ENCODE measurements around the gene GPR157.

The GPR157 gene

GRCh38 chr1:9128520-9129265 is at the start of gene GPR157:
Gene GPR157, minus strand, starts transcription at chr1:9129102. Its CDS starts 75 bp downstream, at chr1:9129027.
- no peak for TF ChIP-seq CTCF (IDR thresholded peaks at IDR 0.05)
- Histone ChIP-seq H3K4me1 (ENCODE audit: control insufficient read depth in 1 of 2, insufficient read depth in 1 of 2, low read depth in 1 of 2, low read length in 1 of 2) (peaks cover 34 to 36% of the 10 kb centered on the region in 2 experiments), H3K27ac (peak within 1 kb of the TSS; percentile 73), H3K9me3 (no peaks in the 10 kb centered on the region), H3K36me3 (no peaks in the 10 kb centered on the region), H3K27me3 (peaks cover 14% of the 10 kb centered on the region), H3K4me3 (ENCODE audit: low read depth in 1 of 2, low read length in 1 of 2) (peak within 1 kb of the TSS; percentile 79 to 86)

- no peak overlapping the region for H3K4me3 ChIP-seq (ENCODE audit: low read depth in 1 of 2, low read length in 1 of 2)
Observed at GRCh38 chr1:9174762-9175161, 45.9 kb upstream of the GPR157 start.

GRCh38 chr1:9174243-9174642 is 45.3 kb upstream of the GPR157 start:
- no peaks in the 10 kb centered on the region for H3K9me3 ChIP-seq
- no peak for TF ChIP-seq CTCF (IDR thresholded peaks at IDR 0.05)
- H3K27me3 ChIP-seq = no peaks in the 10 kb centered on the region
- no peak overlapping the region for H3K27ac ChIP-seq
- H3K4me3 ChIP-seq (ENCODE audit: low read depth in 1 of 2, low read length in 1 of 2) = no peak overlapping the region
- no peaks in the 10 kb centered on the region for H3K4me1 ChIP-seq (ENCODE audit: control insufficient read depth in 1 of 2, insufficient read depth in 1 of 2, low read depth in 1 of 2, low read length in 1 of 2)
- no peaks in the 10 kb centered on the region for H3K36me3 ChIP-seq

More at GRCh38 chr1:9174762-9175161, 45.9 kb upstream of the GPR157 start:
- TF ChIP-seq CTCF (IDR thresholded peaks at IDR 0.05) = no peak
- Histone ChIP-seq H3K4me1 (ENCODE audit: control insufficient read depth in 1 of 2, insufficient read depth in 1 of 2, low read depth in 1 of 2, low read length in 1 of 2) (peaks cover 2% of the 10 kb centered on the region in 2 experiments), H3K27ac (no peak overlapping the region), H3K27me3 (peaks cover 2% of the 10 kb centered on the region), H3K9me3 (no peaks in the 10 kb centered on the region), H3K36me3 (no peaks in the 10 kb centered on the region)

DNA sequence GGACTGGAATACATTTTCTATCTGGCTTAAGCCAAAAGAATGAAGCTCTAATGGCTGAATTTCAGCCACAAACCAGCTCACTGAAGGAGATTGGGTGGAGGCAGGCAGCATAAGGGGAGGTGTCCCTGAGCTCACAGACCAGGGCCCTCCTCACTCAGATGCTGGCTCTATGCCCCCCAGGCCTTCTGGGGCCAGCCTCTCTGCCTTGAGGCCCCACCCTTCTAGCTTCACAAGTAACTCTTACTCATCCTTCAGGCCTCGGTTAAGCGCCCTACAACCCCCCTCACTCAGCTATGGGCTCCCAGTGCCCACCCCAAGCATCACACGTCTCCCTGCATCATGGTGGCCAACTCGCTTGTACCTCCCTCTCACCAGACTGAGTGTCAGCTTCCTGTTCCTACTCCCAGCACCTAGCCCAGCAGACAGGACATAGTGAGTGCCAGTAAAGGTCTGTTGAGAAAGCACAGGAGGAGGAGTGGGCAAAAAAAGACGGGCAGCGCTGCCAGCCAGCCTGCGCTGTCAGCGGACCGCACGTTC is 40.8 kb upstream of the GPR157 start:
- H3K27ac ChIP-seq = no peak overlapping the region
- TF ChIP-seq CTCF (IDR thresholded peaks at IDR 0.05) = no peak
- H3K4me3 ChIP-seq (ENCODE audit: low read depth in 1 of 2, low read length in 1 of 2) = no peak overlapping the region
- H3K4me1 ChIP-seq (ENCODE audit: control insufficient read depth in 1 of 2, insufficient read depth in 1 of 2, low read depth in 1 of 2, low read length in 1 of 2) = no peaks in the 10 kb centered on the region
- H3K27me3 ChIP-seq = no peaks in the 10 kb centered on the region
- no peaks in the 10 kb centered on the region for H3K36me3 ChIP-seq
- H3K9me3 ChIP-seq = no peaks in the 10 kb centered on the region

DNA sequence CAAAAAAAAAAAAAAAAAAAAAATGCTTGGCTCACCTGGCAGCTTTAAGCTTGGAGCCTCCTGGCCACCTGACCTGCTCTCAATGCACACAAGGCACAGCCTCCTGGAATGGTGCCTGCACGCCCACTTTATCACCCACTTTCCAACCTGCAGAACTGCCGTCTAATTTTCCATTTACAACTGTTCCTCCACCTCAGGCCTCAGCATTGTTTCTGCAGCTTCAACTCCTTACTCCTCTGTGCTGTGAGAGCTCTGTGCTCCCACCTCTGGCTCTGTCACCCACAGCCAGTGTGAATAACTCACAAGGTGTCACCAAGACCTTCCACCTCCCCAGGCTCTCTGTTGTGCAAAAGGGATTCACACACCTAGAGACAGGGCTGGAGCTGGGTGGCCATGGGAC is 38.7 kb upstream of the GPR157 start:
- no peak overlapping the region for H3K27ac ChIP-seq
- H3K9me3 ChIP-seq = no peaks in the 10 kb centered on the region
- no peaks in the 10 kb centered on the region for H3K27me3 ChIP-seq
- H3K36me3 ChIP-seq = no peaks in the 10 kb centered on the region
- no peak for TF ChIP-seq CTCF (IDR thresholded peaks at IDR 0.05)
- no peak overlapping the region for H3K4me3 ChIP-seq (ENCODE audit: low read depth in 1 of 2, low read length in 1 of 2)
- H3K4me1 ChIP-seq (ENCODE audit: control insufficient read depth in 1 of 2, insufficient read depth in 1 of 2, low read depth in 1 of 2, low read length in 1 of 2) = no peaks in the 10 kb centered on the region
